ENCODE results near the gene FLRT1. TPM values are rescaled to one million over a fixed set of nuclear protein-coding genes. Genes with fewer than 3 reads are reported as not detected.

Gene FLRT1
- polyA plus RNA-seq, 1 experiment, result 0.42 TPM

GRCh38 chr11:64010783-64011182, 24.9 kb upstream of the FLRT1 start:
- no peak overlapping the region for H3K4me3 ChIP-seq (ENCODE audit: low read depth, low read length)
- H3K36me3 ChIP-seq (ENCODE audit: control insufficient read depth, insufficient read depth, low read length), result no peaks in the 10 kb centered on the region
- no peaks in the 10 kb centered on the region for H3K27me3 ChIP-seq (ENCODE audit: control insufficient read depth, insufficient read depth, low read length)
- DNase-seq (ENCODE audit: low read depth), result no peak
- CTCF ChIA-PET, result no interaction called here
- POLR2A ChIA-PET, result no interaction called here
- TF ChIP-seq CTCF (IDR thresholded peaks at IDR 0.05; ENCODE audit: insufficient read depth, low read depth, low read length), result no peak

GRCh38 chr11:64011371-64011770, 24.4 kb upstream of the FLRT1 start:
- POLR2A ChIA-PET, result no interaction called here
- H3K4me3 ChIP-seq (ENCODE audit: low read depth, low read length), result no peak overlapping the region
- H3K36me3 ChIP-seq (ENCODE audit: control insufficient read depth, insufficient read depth, low read length), result no peaks in the 10 kb centered on the region
- CTCF ChIA-PET, result no interaction called here
- no peak for TF ChIP-seq CTCF (IDR thresholded peaks at IDR 0.05; ENCODE audit: insufficient read depth, low read depth, low read length)
- DNase-seq (ENCODE audit: low read depth), result no peak
- no peaks in the 10 kb centered on the region for H3K27me3 ChIP-seq (ENCODE audit: control insufficient read depth, insufficient read depth, low read length)

- Histone ChIP-seq H3K36me3 (ENCODE audit: control insufficient read depth, insufficient read depth, low read length) (no peaks in the 10 kb centered on the region), H3K27me3 (ENCODE audit: control insufficient read depth, insufficient read depth, low read length) (no peaks in the 10 kb centered on the region), H3K4me3 (ENCODE audit: low read depth, low read length) (no peak overlapping the region)
- TF ChIP-seq CTCF (IDR thresholded peaks at IDR 0.05; ENCODE audit: insufficient read depth, low read depth, low read length), result no peak
- CTCF ChIA-PET, result interaction anchor here (1.2 kb wide), 1 partner anchor 136 kb away, joined by 3 read pairs; no protein-coding TSS in a partner anchor
- no peak for DNase-seq (ENCODE audit: low read depth)
- POLR2A ChIA-PET, result no interaction called here
These were observed 22.4 kb upstream of the FLRT1 start for GRCh38 chr11:64013141-64013896.

- POLR2A ChIA-PET, result no interaction called here
- Histone ChIP-seq H3K27me3 (ENCODE audit: control insufficient read depth, insufficient read depth, low read length) (no peaks in the 10 kb centered on the region), H3K4me3 (ENCODE audit: low read depth, low read length) (no peak overlapping the region), H3K36me3 (ENCODE audit: control insufficient read depth, insufficient read depth, low read length) (no peaks in the 10 kb centered on the region)
- DNase-seq (ENCODE audit: low read depth), result no peak
- TF ChIP-seq CTCF (IDR thresholded peaks at IDR 0.05; ENCODE audit: insufficient read depth, low read depth, low read length), result no peak
- CTCF ChIA-PET, result interaction anchor here (1.1 to 2.1 kb wide), 3 partner anchors 14 to 139 kb away, joined by 3 to 9 read pairs (median 4); no protein-coding TSS in a partner anchor
These were observed 21.4 kb upstream of the FLRT1 start for GRCh38 chr11:64014356-64014755.

- Histone ChIP-seq H3K36me3 (ENCODE audit: control insufficient read depth, insufficient read depth, low read length) (no peaks in the 10 kb centered on the region), H3K4me3 (ENCODE audit: low read depth, low read length) (no peak overlapping the region), H3K27me3 (ENCODE audit: control insufficient read depth, insufficient read depth, low read length) (no peaks in the 10 kb centered on the region)
- DNase-seq (ENCODE audit: low read depth), result no peak
- CTCF ChIA-PET, result interaction anchor here (1.1 to 2.1 kb wide), 8 partner anchors 8 to 137 kb away, joined by 3 to 9 read pairs (median 4); no protein-coding TSS in a partner anchor
- POLR2A ChIA-PET, result no interaction called here
- no peak for TF ChIP-seq CTCF (IDR thresholded peaks at IDR 0.05; ENCODE audit: insufficient read depth, low read depth, low read length)
These were observed 20.2 kb upstream of the FLRT1 start for GRCh38 chr11:64015510-64015909.
